ENCODE measurements around the gene BACE2. TPM values are rescaled to one million over a fixed set of nuclear protein-coding genes. Genes with fewer than 3 reads are reported as not detected.

BACE2 gene
- total and polyA plus RNA-seq, 2 of the 13 experiments (the other 11 are each of a cell fraction or from before 2014, with no cell fraction given): 0.07 to 0.11 TPM

- Histone ChIP-seq H3K79me2 (ENCODE audit: insufficient read depth, low read length) (no peaks in the 10 kb centered on the region), H3K9me3 (ENCODE audit: low read length) (no peaks in the 10 kb centered on the region), H3K36me3 (replicated peaks in 1 of 2; ENCODE audit: control insufficient read depth in 1 of 2, insufficient read depth in 2 of 2, low read length in 2 of 2) (no peaks in the 10 kb centered on the region), H3K4me1 (ENCODE audit: insufficient read depth, low read length) (no peaks in the 10 kb centered on the region), H3K27ac (ENCODE audit: extremely low read length, insufficient read depth, low read length) (no peak overlapping the region), H3K27me3 (ENCODE audit: control insufficient read depth in 1 of 2, insufficient read depth in 2 of 2, low read length in 2 of 2) (peaks cover 5 to 42% of the 10 kb centered on the region in 2 experiments; a peak in 4 of 5 replicates), H2AFZ (ENCODE audit: low read length) (no peak overlapping the region), H3K4me3 (replicated peaks in 1 of 3; ENCODE audit: insufficient read depth in 1 of 3, low read depth in 2 of 3, low read length in 3 of 3) (no peak overlapping the region), H4K20me1 (ENCODE audit: insufficient read depth, low read length) (no peaks in the 10 kb centered on the region), H3K9ac (ENCODE audit: insufficient read depth, low read depth, low read length) (no peak overlapping the region), H3K4me2 (ENCODE audit: low read depth, low read length) (no peak overlapping the region)
- ChIA-PET POLR2A (no interaction called here), CTCF (ENCODE audit: low intra/inter-chr PET ratio, low total read pairs) (no interaction called here)
- in situ Hi-C loops (cut with HindIII; ENCODE audit: extremely low pct_ligation_motif_present, low pct_unique_long_range_greater_than_20kb) (no loop called here), intact Hi-C loops (cut with micrococcal nuclease; ENCODE audit: unreplicated experiment) (no loop called here)
- ATAC-seq (no peak), FAIRE-seq (no peak), DNase-seq (ENCODE audit: low spot score) (no peak)
- no TSS peak for BruUV-seq (replicated peaks)
- 30% methylated on average over 4 of the region's 4 CpGs for WGBS (ENCODE audit: low lambda C conversion rate)
- TF ChIP-seq SRY (CRISPR knock-in tag; IDR thresholded peaks at IDR 0.05) (no peak), DMTF1 (CRISPR knock-in tag; IDR thresholded peaks at IDR 0.05) (no peak), SRSF4 (IDR thresholded peaks at IDR 0.05; ENCODE audit: low read depth, low read length, poor library complexity, severe bottlenecking) (no peak), SAFB2 (CRISPR knock-in tag; IDR thresholded peaks at IDR 0.05; ENCODE audit: borderline replicate concordance, low read depth) (no peak), ZNF605 (CRISPR knock-in tag; IDR thresholded peaks at IDR 0.05) (no peak), SMYD3 (CRISPR knock-in tag; IDR thresholded peaks at IDR 0.05) (no peak), CENPX (CRISPR knock-in tag; IDR thresholded peaks at IDR 0.05) (no peak), HNF1A (IDR thresholded peaks at IDR 0.05; ENCODE audit: low read depth) (no peak), HNF1A (CRISPR knock-in tag; IDR thresholded peaks at IDR 0.05; ENCODE audit: borderline replicate concordance) (no peak), GRHL1 (CRISPR knock-in tag; conservative IDR thresholded peaks at IDR 0.05) (no peak), ZNF552 (CRISPR knock-in tag; IDR thresholded peaks at IDR 0.05; ENCODE audit: borderline replicate concordance) (no peak)
These were observed 3.9 kb upstream of the BACE2 start for GRCh38 chr21:41164052-41164451.
